Myocyte (in vitro differentiated cells): ENCODE results near the gene SPEN. TPM values are rescaled to one million over a fixed set of nuclear protein-coding genes. Genes with fewer than 3 reads are reported as not detected.
A peak's percentile ranks its signal among the peaks of the same experiment; 100 is the strongest.

ENCODE experiments used
- DNase-seq: peaks from one replicate; pipeline ENCODE4 v3.0.0-alpha.2; 2012; ENCODE audit warnings: low read depth
- total RNA-seq: library from RNA; depleted of rRNA; stranded (reverse); fragments of >200 nt; gene quantifications from 2 replicates; pipeline ENCODE4 v1.2.3, GENCODE V29; 2014

SPEN gene
- total RNA-seq, 1 donor from 2014 or later, result 14.4 TPM

GRCh38 chr1:15933684-15934083 lies 86.2 kb downstream of the SPEN start:
- DNase-seq, result no peak

GRCh38 chr1:15934211-15935055 lies 86.9 kb downstream of the SPEN start:
- DNase-seq, result no peak

GRCh38 chr1:15935056-15935950 lies 87.8 kb downstream of the SPEN start:
- no peak for DNase-seq

- no peak for DNase-seq
Measured at GRCh38 chr1:15936025-15936424, 88.5 kb downstream of the SPEN start.

- no peak for DNase-seq
Measured at GRCh38 chr1:15937146-15937545, 89.6 kb downstream of the SPEN start.

- peak; percentile 40 for DNase-seq
Measured at GRCh38 chr1:15937706-15938168, 90.2 kb downstream of the SPEN start.

- DNase-seq, result no peak
Measured at GRCh38 chr1:15938628-15939161, 91.2 kb downstream of the SPEN start.

GRCh38 chr1:15939181-15940109 lies 91.9 kb downstream of the SPEN start:
- DNase-seq, result no peak

GRCh38 chr1:15940110-15941043 lies 92.9 kb downstream of the SPEN start:
- no peak for DNase-seq

- DNase-seq, result no peak
Measured at GRCh38 chr1:15941044-15941840, 93.7 kb downstream of the SPEN start.

GRCh38 chr1:15941899-15942660 lies 94.6 kb downstream of the SPEN start:
- DNase-seq, result no peak

GRCh38 chr1:15942661-15943327 lies 95.3 kb downstream of the SPEN start:
- no peak for DNase-seq

- DNase-seq, result no peak
Measured at GRCh38 chr1:15943328-15943991, 96.0 kb downstream of the SPEN start.

- DNase-seq, result no peak
Measured at GRCh38 chr1:15943992-15944307, 96.4 kb downstream of the SPEN start.

GRCh38 chr1:15944308-15945010 lies 97.0 kb downstream of the SPEN start:
- DNase-seq, result no peak
